ENCODE data around the gene CCDC38. TPM values are rescaled to one million over a fixed set of nuclear protein-coding genes. Genes with fewer than 3 reads are reported as not detected.

CCDC38 gene
- total and polyA plus RNA-seq, 10 of the 15 experiments (the other 5 are each of a cell fraction or from before 2014, with no cell fraction given) = 0.04 to 0.05 TPM; not detected in 8

GRCh38 chr12:95980437-95980836 lies 38.0 kb upstream of the CCDC38 start:
- POLR2A ChIA-PET = no interaction called here
- BruUV-seq (replicated peaks) = no TSS peak

DNA sequence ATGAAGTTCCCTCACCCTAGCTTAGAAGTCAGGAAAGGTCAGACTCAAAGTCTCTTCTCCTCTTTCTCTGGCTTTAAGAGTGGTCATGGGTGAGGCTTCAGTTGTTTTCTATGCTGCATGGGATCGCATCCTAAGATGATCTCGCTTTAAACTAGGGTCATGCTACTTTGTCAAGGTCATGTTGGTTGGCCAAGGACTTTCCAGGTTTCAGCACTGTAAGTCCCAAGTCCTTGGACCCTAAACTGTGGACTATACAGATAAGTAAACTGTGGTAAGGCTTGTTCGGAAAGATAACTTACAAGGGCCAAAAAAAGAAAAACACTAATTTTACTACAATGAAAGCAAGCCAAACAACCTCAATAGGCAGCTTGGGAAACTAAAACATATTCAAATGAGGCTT lies 36.4 kb upstream of the CCDC38 start:
- ChIA-PET SMC1A (ENCODE audit: uncharacterized antibody, unreplicated experiment) (no interaction called here), RAD21 (ENCODE audit: unreplicated experiment) (no interaction called here), POLR2A (no interaction called here), CTCF (no interaction called here)
- no peak overlapping the region for H3K9ac ChIP-seq (ENCODE audit: control insufficient read depth, insufficient read depth, low read length)
- H3K36me3 ChIP-seq (ENCODE audit: control insufficient read depth in 2 of 2, insufficient read depth in 2 of 2, low read length in 1 of 2) = no peaks in the 10 kb centered on the region
- in situ Hi-C loops (cut with MboI) = no loop called here
- 68% methylated on average over 3 of the region's 3 CpGs for WGBS (ENCODE audit: insufficient coverage, insufficient replicate concordance, low lambda C conversion rate, missing lambda C conversion rate)
- H3K79me2 ChIP-seq (ENCODE audit: control insufficient read depth, insufficient read depth, low read length) = no peaks in the 10 kb centered on the region
- no peaks in the 10 kb centered on the region; a peak in 1 of 4 replicates for H3K27me3 ChIP-seq (replicated peaks in 1 of 2; ENCODE audit: control insufficient read depth in 2 of 2, insufficient read depth in 2 of 2, low read length in 1 of 2)
- H3K4me3 ChIP-seq = no peak overlapping the region
- no peak overlapping the region for H3K27ac ChIP-seq (ENCODE audit: control insufficient read depth, insufficient read depth)
- DNase-seq (ENCODE audit: low read depth, low spot score) = no peak
- BruUV-seq (replicated peaks) = no TSS peak
- H3K9me3 ChIP-seq (replicated peaks; ENCODE audit: control insufficient read depth, insufficient read depth, low read length) = no peaks in the 10 kb centered on the region
- no peak for FAIRE-seq
- no peak for ATAC-seq
- H2AFZ ChIP-seq (ENCODE audit: control insufficient read depth, low read depth, low read length) = no peak overlapping the region
- no peak overlapping the region for H3K4me2 ChIP-seq (ENCODE audit: control insufficient read depth, insufficient read depth)
- H3K4me1 ChIP-seq (ENCODE audit: control insufficient read depth, insufficient read depth, low read length) = no peaks in the 10 kb centered on the region
- H4K20me1 ChIP-seq (ENCODE audit: control insufficient read depth, insufficient read depth) = no peaks in the 10 kb centered on the region
- intact Hi-C loops (cut with micrococcal nuclease; ENCODE audit: unreplicated experiment) = no loop called here
- TF ChIP-seq POLR2AphosphoS5 (IDR thresholded peaks at IDR 0.05; ENCODE audit: low read length) (no peak), CHD2 (IDR thresholded peaks at IDR 0.05; ENCODE audit: borderline replicate concordance, low read depth, low read length) (no peak), EP300 (IDR thresholded peaks at IDR 0.05; ENCODE audit: borderline replicate concordance in 1 of 2, control insufficient read depth in 1 of 2, low read depth in 2 of 2, low read length in 2 of 2) (no peak), NR2C1 (IDR thresholded peaks at IDR 0.05) (no peak), SUPT20H (IDR thresholded peaks at IDR 0.05; ENCODE audit: borderline replicate concordance, control insufficient read depth, low read depth, low read length) (no peak), POU2F2 (IDR thresholded peaks at IDR 0.05; ENCODE audit: borderline replicate concordance, low read depth, low read length) (no peak), RAD51 (IDR thresholded peaks at IDR 0.05) (no peak), E4F1 (IDR thresholded peaks at IDR 0.05; ENCODE audit: borderline replicate concordance, partially characterized antibody) (no peak), TBL1XR1 (IDR thresholded peaks at IDR 0.05; ENCODE audit: low read depth, low read length) (no peak), ZNF274 (IDR thresholded peaks at IDR 0.05; ENCODE audit: insufficient read depth, insufficient read length) (no peak), MEF2B (IDR thresholded peaks at IDR 0.05; ENCODE audit: partially characterized antibody, poor library complexity, severe bottlenecking) (no peak)
- TF ChIP-seq, protein P1, sequence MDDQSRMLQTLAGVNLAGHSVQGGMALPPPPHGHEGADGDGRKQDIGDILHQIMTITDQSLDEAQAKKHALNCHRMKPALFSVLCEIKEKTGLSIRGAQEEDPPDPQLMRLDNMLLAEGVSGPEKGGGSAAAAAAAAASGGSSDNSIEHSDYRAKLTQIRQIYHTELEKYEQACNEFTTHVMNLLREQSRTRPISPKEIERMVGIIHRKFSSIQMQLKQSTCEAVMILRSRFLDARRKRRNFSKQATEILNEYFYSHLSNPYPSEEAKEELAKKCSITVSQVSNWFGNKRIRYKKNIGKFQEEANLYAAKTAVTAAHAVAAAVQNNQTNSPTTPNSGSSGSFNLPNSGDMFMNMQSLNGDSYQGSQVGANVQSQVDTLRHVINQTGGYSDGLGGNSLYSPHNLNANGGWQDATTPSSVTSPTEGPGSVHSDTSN (IDR thresholded peaks at IDR 0.05; ENCODE audit: insufficient replicate concordance, low read depth, low read length) = no peak

More at GRCh38 chr12:95980437-95980836, 38.0 kb upstream of the CCDC38 start:
- Histone ChIP-seq H4K20me1 (ENCODE audit: control insufficient read depth, insufficient read depth) (no peaks in the 10 kb centered on the region), H3K36me3 (ENCODE audit: control insufficient read depth in 2 of 2, insufficient read depth in 2 of 2, low read length in 1 of 2) (no peaks in the 10 kb centered on the region), H3K4me3 (no peak overlapping the region), H3K9me3 (replicated peaks; ENCODE audit: control insufficient read depth, insufficient read depth, low read length) (no peaks in the 10 kb centered on the region), H3K4me2 (ENCODE audit: control insufficient read depth, insufficient read depth) (no peak overlapping the region), H3K79me2 (ENCODE audit: control insufficient read depth, insufficient read depth, low read length) (no peaks in the 10 kb centered on the region), H3K9ac (ENCODE audit: control insufficient read depth, insufficient read depth, low read length) (no peak overlapping the region), H3K27me3 (replicated peaks in 1 of 2; ENCODE audit: control insufficient read depth in 2 of 2, insufficient read depth in 2 of 2, low read length in 1 of 2) (no peaks in the 10 kb centered on the region; a peak in 1 of 4 replicates), H3K4me1 (ENCODE audit: control insufficient read depth, insufficient read depth, low read length) (no peaks in the 10 kb centered on the region), H2AFZ (ENCODE audit: control insufficient read depth, low read depth, low read length) (no peak overlapping the region), H3K27ac (ENCODE audit: control insufficient read depth, insufficient read depth) (no peak overlapping the region)
- CTCF ChIA-PET = no interaction called here
- SMC1A ChIA-PET (ENCODE audit: uncharacterized antibody, unreplicated experiment) = interaction anchor here (0.7 kb wide), 1 partner anchor 18 kb away, joined by 3 read pairs; no protein-coding TSS in a partner anchor
- 42% methylated on average over 5 of the region's 5 CpGs for WGBS (ENCODE audit: insufficient coverage, insufficient replicate concordance, low lambda C conversion rate, missing lambda C conversion rate)
- RAD21 ChIA-PET (ENCODE audit: unreplicated experiment) = no interaction called here
- no peak for FAIRE-seq
- in situ Hi-C loops (cut with MboI) = no loop called here
- TF ChIP-seq CHD4 (IDR thresholded peaks at IDR 0.05) = no peak
- no peak for TF ChIP-seq CREB1 (IDR thresholded peaks at IDR 0.05; ENCODE audit: low read depth)
- no peak for TF ChIP-seq RUNX3 (IDR thresholded peaks at IDR 0.05; ENCODE audit: low read length)
- DNase-seq (ENCODE audit: low read depth, low spot score) = no peak
- intact Hi-C loops (cut with micrococcal nuclease; ENCODE audit: unreplicated experiment) = no loop called here
- no peak for ATAC-seq

All from GM12878 (cell line).